Hepatocyte (in vitro differentiated cells): ENCODE results near the gene HOXB3. TPM values are rescaled to one million over a fixed set of nuclear protein-coding genes. Genes with fewer than 3 reads are reported as not detected.
A peak's percentile ranks its signal among the peaks of the same experiment; 100 is the strongest.

Experiments
- DNase-seq: peaks from one replicate; pipeline ENCODE4 v3.0.0-alpha.2; 2016; ENCODE audit warnings: low spot score
- H2AFZ ChIP-seq: fragments of 200-600 bp; sonication (generic); 2 replicates; pipeline ENCODE4 v1.6.0; 2016; ENCODE audit warnings: antibody characterized with exemption, mild to moderate bottlenecking
- H3K27ac ChIP-seq: fragments of 200-600 bp; sonication (generic); 2 replicates; pipeline ENCODE4 v1.5.1; 2016; ENCODE audit warnings: mild to moderate bottlenecking
- H3K27me3 ChIP-seq: fragments of 200-600 bp; sonication (generic); 2 replicates; pipeline ENCODE4 v1.6.1; 2016
- H3K36me3 ChIP-seq: fragments of 200-600 bp; sonication (generic); replicated peaks from 2 replicates; pipeline ENCODE4 v1.5.1; 2016; ENCODE audit warnings: low read depth; ENCODE audit not compliant: insufficient read depth
- H3K4me1 ChIP-seq: fragments of 200-600 bp; sonication (generic); 2 replicates; pipeline ENCODE4 v1.5.1; 2016; ENCODE audit warnings: mild to moderate bottlenecking, moderate library complexity; ENCODE audit not compliant: insufficient read depth
- H3K4me2 ChIP-seq: fragments of 200-600 bp; sonication (generic); 2 replicates; pipeline ENCODE4 v1.6.0; 2016
- H3K4me3 ChIP-seq: fragments of 200-600 bp; sonication (generic); 2 replicates; pipeline ENCODE4 v1.5.1; 2016; ENCODE audit warnings: mild to moderate bottlenecking
- H3K79me2 ChIP-seq: fragments of 200-600 bp; sonication (generic); 2 replicates; pipeline ENCODE4 v1.6.0; 2017; ENCODE audit warnings: mild to moderate bottlenecking
- H3K9me2 ChIP-seq: fragments of 200-600 bp; sonication (generic); replicated peaks from 2 replicates; pipeline ENCODE4 v1.6.0; 2017; ENCODE audit warnings: mild to moderate bottlenecking; ENCODE audit not compliant: insufficient read depth
- H3K9me3 ChIP-seq: fragments of 200-600 bp; sonication (generic); 2 replicates; pipeline ENCODE4 v1.5.1; 2016; ENCODE audit warnings: low read depth, mild to moderate bottlenecking
- H4K20me1 ChIP-seq: fragments of 200-600 bp; sonication (generic); 2 replicates; pipeline ENCODE4 v1.6.0; 2016; ENCODE audit warnings: mild to moderate bottlenecking; ENCODE audit not compliant: insufficient read depth, poor library complexity, severe bottlenecking
- EZH2 ChIP-seq: fragments of 200-600 bp; sonication (generic); IDR thresholded peaks from 2 replicates; pipeline ENCODE4 v1.6.1; 2016; ENCODE audit warnings: antibody characterized with exemption, mild to moderate bottlenecking, borderline replicate concordance
- EZH2phosphoT487 ChIP-seq: fragments of 200-600 bp; sonication (generic); IDR thresholded peaks from one replicate; pipeline ENCODE4 v1.6.1; 2018; ENCODE audit warnings: antibody characterized with exemption, mild to moderate bottlenecking, low read depth, moderate library complexity; ENCODE audit not compliant: unreplicated experiment, severe bottlenecking
- WGBS: methylation state at CpG from one replicate; pipeline ENCODE4 v1.1.6; 2016; ENCODE audit warnings: low lambda C conversion rate; ENCODE audit errors: missing lambda C conversion rate; 5-methylcytosine and 5-hydroxymethylcytosine counted together
- polyA plus RNA-seq: library from polyadenylated mRNA; unstranded; fragments of >200 nt; fragmentation: Nextera tagmentation; extraction: Ambion mirVana; gene quantifications from 2 replicates; pipeline ENCODE4 v1.2.1, GENCODE V29; 2016
- total RNA-seq: library from RNA; depleted of rRNA; stranded (reverse); fragments of >200 nt; gene quantifications from 2 replicates; pipeline ENCODE4 v1.2.3, GENCODE V29; 2014
- TF ChIP-seq, protein P1 (sequence below): fragments of 200-600 bp; sonication (generic); IDR thresholded peaks from 2 replicates; pipeline ENCODE4 v1.5.1; 2016; ENCODE audit warnings: antibody characterized with exemption, mild to moderate bottlenecking; ENCODE audit not compliant: poor library complexity

Gene HOXB3
- total and polyA plus RNA-seq, 2 experiments from 2014 or later = 1.8 to 5.9 TPM

DNA sequence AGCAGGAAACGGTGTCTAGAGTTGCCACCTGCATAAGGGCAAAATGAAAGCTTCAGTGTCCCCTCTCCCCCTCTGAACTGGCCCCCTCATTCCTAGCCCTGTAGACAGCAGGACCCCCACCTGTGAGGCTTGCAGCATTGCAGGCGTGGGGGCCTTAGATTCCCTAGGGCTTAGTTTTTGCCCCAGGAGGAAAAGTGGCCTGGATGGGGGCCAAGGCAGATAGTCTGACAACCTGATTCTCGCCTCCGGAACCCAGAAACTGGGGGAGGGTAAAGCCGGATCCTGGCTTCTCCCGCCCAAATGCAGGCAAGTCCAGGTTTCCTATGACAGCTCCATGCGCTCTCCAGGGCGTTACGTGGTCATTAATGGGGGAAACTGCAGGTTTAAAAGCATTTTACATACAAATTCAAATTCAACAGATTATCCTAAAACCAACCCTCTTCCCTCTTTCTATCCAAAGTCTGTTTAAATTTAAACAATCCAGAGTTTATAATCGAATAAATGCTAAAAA, 15.4 kb upstream of the HOXB3 start:
- WGBS = 39% methylated on average over 10 of the region's 10 CpGs
- no peaks in the 10 kb centered on the region for H3K79me2 ChIP-seq
- peaks cover 96% of the 10 kb centered on the region for H3K27me3 ChIP-seq
- no peaks in the 10 kb centered on the region for H4K20me1 ChIP-seq
- H3K36me3 ChIP-seq = no peaks in the 10 kb centered on the region
- peak overlapping the region; percentile 71 for H3K4me2 ChIP-seq
- peaks cover 6% of the 10 kb centered on the region for H3K4me1 ChIP-seq
- H3K9me3 ChIP-seq = no peaks in the 10 kb centered on the region
- TF ChIP-seq EZH2 (no peak), EZH2phosphoT487 (no peak)
- TF ChIP-seq, protein P1, sequence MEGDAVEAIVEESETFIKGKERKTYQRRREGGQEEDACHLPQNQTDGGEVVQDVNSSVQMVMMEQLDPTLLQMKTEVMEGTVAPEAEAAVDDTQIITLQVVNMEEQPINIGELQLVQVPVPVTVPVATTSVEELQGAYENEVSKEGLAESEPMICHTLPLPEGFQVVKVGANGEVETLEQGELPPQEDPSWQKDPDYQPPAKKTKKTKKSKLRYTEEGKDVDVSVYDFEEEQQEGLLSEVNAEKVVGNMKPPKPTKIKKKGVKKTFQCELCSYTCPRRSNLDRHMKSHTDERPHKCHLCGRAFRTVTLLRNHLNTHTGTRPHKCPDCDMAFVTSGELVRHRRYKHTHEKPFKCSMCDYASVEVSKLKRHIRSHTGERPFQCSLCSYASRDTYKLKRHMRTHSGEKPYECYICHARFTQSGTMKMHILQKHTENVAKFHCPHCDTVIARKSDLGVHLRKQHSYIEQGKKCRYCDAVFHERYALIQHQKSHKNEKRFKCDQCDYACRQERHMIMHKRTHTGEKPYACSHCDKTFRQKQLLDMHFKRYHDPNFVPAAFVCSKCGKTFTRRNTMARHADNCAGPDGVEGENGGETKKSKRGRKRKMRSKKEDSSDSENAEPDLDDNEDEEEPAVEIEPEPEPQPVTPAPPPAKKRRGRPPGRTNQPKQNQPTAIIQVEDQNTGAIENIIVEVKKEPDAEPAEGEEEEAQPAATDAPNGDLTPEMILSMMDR = no peak
- peak overlapping the region; percentile 56 for H3K27ac ChIP-seq
- DNase-seq = no peak
- H3K9me2 ChIP-seq = no peaks in the 10 kb centered on the region
- H2AFZ ChIP-seq = no peak overlapping the region
- H3K4me3 ChIP-seq = no peak overlapping the region

DNA sequence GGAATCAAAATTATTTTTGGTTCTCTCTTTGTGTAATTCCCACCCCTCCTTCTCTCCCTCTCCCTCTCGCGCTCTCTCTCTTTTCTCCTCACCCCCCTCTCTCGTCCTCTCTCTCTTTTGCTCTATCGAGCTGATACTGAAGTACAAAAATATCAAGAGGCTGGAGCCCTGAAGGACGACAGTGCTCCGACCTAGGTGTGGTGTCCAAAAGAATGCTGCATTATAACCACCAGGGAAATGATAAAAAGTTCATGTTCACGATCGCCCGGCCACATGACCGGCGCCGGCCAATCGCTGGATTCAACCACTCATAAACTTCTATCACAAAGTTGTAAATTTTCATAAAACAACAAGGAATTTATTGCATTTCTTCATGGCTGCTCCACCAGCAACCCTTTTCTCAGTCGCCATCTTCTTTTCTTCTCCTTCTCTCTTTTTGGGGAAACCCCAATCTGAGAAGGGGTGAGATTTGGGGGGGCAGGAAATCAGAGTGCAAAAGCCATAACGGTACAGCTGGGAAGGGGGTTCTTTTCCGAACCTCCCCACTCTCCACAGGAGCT, 14.8 kb upstream of the HOXB3 start, which contains the start of gene HOXB6:
TSS of gene HOXB6 (minus strand) at position 217 of the 560 bp plus-strand sequence. CDS start 6,836 bp downstream, outside the sequence.
- no peak within 1 kb of the TSS for H2AFZ ChIP-seq
- H3K9me2 ChIP-seq = no peaks in the 10 kb centered on the region
- TF ChIP-seq EZH2phosphoT487 (no peak), EZH2 (no peak)
- TF ChIP-seq, protein P1 = no peak
- peak within 1 kb of the TSS; percentile 71 for H3K4me2 ChIP-seq
- H3K36me3 ChIP-seq = no peaks in the 10 kb centered on the region
- peak within 1 kb of the TSS; percentile 81 for H3K27ac ChIP-seq
- H3K79me2 ChIP-seq = no peaks in the 10 kb centered on the region
- no peaks in the 10 kb centered on the region for H4K20me1 ChIP-seq
- peaks cover 96% of the 10 kb centered on the region for H3K27me3 ChIP-seq
- H3K9me3 ChIP-seq = no peaks in the 10 kb centered on the region
- H3K4me1 ChIP-seq = peaks cover 6% of the 10 kb centered on the region
- WGBS = 33% methylated on average over 16 of the region's 16 CpGs
- peak within 1 kb of the TSS; percentile 15 for H3K4me3 ChIP-seq
- DNase-seq = peak; percentile 38

DNA sequence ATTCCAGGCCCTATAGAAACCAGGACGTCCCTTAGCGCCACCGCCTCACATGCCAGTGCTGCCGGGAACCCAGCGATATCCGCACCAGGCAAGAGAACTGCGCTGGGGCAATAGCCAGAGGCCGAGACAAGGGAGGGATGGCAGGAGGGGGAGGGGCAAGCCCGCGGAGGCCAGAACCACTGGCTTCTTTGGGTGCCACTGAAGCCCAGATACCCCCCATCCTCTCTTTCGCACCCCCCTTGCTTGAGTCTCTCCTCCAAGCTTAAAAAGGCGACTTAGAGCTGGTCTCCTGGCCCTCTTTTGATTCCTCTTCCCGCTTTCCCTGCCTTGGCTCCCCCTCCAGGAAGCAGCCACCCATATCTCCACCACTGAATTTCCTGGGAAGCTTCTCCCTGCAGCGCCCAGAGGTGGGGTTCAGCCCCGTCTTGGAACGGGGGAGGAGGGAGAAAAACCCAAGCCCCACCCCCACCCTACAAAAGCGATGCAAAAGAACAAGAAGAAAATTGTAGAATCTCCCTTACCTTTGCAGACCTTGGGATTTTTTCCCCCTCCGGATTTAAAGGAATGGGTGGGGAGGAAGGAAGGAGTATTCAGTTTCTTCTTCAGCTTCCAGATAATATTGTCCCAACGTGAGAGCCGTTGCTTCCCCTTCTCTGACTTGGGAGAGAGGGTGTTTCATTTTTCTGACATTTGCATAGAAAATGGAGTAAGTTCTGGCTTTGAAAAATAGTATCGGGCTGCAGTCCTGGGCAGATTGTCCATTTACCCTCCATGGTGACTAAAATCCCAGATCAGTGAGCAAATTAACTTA, 14.1 kb upstream of the HOXB3 start:
- peak overlapping the region; percentile 15 for H3K4me3 ChIP-seq
- 9% methylated on average over 21 of the region's 21 CpGs for WGBS
- H3K36me3 ChIP-seq = no peaks in the 10 kb centered on the region
- TF ChIP-seq EZH2phosphoT487 (peak; percentile 59), EZH2 (peak; percentile 26)
- TF ChIP-seq, protein P1 = no peak
- H2AFZ ChIP-seq = no peak overlapping the region
- H3K9me3 ChIP-seq = no peaks in the 10 kb centered on the region
- DNase-seq = peak; percentile 40
- peak overlapping the region; percentile 71 for H3K4me2 ChIP-seq
- no peaks in the 10 kb centered on the region for H3K9me2 ChIP-seq
- peaks cover 6% of the 10 kb centered on the region for H3K4me1 ChIP-seq
- H3K27ac ChIP-seq = peak overlapping the region; percentile 81
- peaks cover 96% of the 10 kb centered on the region for H3K27me3 ChIP-seq
- no peaks in the 10 kb centered on the region for H3K79me2 ChIP-seq
- H4K20me1 ChIP-seq = no peaks in the 10 kb centered on the region
